SK-N-SH treated with all-trans-retinoic acid at 6 μM for 48 hours (cell line): Measurements from ENCODE around the gene GLIS1.
A peak's percentile ranks its signal among the peaks of the same experiment; 100 is the strongest.

Experiments used
- ATAC-seq: fragments of 200-7000 bp; cut with Tn5 transposase; 3 replicates; pipeline ENCODE4 v1.9.1; 2020; ENCODE audit warnings: mild to moderate bottlenecking, moderate library complexity
- ARNTL ChIP-seq: fragments of 450-650 bp; formaldehyde crosslinking; IDR thresholded peaks from 2 replicates; pipeline ENCODE4 v1.5.0; 2020; ENCODE audit warnings: low read depth, mild to moderate bottlenecking, moderate library complexity, borderline replicate concordance
- BACH2 ChIP-seq: fragments of 250-450 bp; sonication (Bioruptor Pico); IDR thresholded peaks from 2 replicates; pipeline ENCODE4 v1.9.0; 2021; ENCODE audit warnings: mild to moderate bottlenecking, borderline replicate concordance
- CSDC2 ChIP-seq: fragments of 250-450 bp; sonication (Bioruptor Pico); IDR thresholded peaks from 2 replicates; pipeline ENCODE4 v1.5.0; 2020; ENCODE audit warnings: mild to moderate bottlenecking, moderate library complexity
- ESRRG ChIP-seq: fragments of 250-450 bp; sonication (Bioruptor Pico); IDR thresholded peaks from 2 replicates; pipeline ENCODE4 v1.6.1; 2021; ENCODE audit warnings: mild to moderate bottlenecking
- GLIS3 ChIP-seq: fragments of 250-450 bp; sonication (Bioruptor Pico); IDR thresholded peaks from 2 replicates; pipeline ENCODE4 v1.5.0; 2020; ENCODE audit warnings: mild to moderate bottlenecking, moderate library complexity
- ISL1 ChIP-seq: fragments of 250-450 bp; sonication (Bioruptor Pico); IDR thresholded peaks from 2 replicates; pipeline ENCODE4 v2.1.2; 2022; ENCODE audit warnings: mild to moderate bottlenecking, moderate library complexity
- PATZ1 ChIP-seq: fragments of 250-450 bp; sonication (Bioruptor Pico); IDR thresholded peaks from 2 replicates; pipeline ENCODE4 v1.8.0; 2020; ENCODE audit warnings: mild to moderate bottlenecking, moderate library complexity, borderline replicate concordance
- POU6F1 ChIP-seq: fragments of 250-450 bp; sonication (Bioruptor Pico); IDR thresholded peaks from 2 replicates; pipeline ENCODE4 v1.8.0; 2021; ENCODE audit warnings: low read depth, mild to moderate bottlenecking, moderate library complexity, borderline replicate concordance
- PPARA ChIP-seq: fragments of 250-450 bp; sonication (Bioruptor Pico); IDR thresholded peaks from 2 replicates; pipeline ENCODE4 v1.5.0; 2020; ENCODE audit warnings: mild to moderate bottlenecking, borderline replicate concordance
- RARB ChIP-seq: fragments of 250-450 bp; sonication (Bioruptor Pico); IDR thresholded peaks from 2 replicates; pipeline ENCODE4 v1.8.0; 2021; ENCODE audit warnings: mild to moderate bottlenecking, moderate library complexity
- TCF4 ChIP-seq: fragments of 250-450 bp; sonication (Bioruptor Pico); IDR thresholded peaks from 2 replicates; pipeline ENCODE4 v1.8.0; 2021; ENCODE audit warnings: mild to moderate bottlenecking, moderate library complexity, borderline replicate concordance
- TOX ChIP-seq: fragments of 250-450 bp; sonication (Bioruptor Pico); IDR thresholded peaks from 2 replicates; pipeline ENCODE4 v1.8.0; 2021; ENCODE audit warnings: mild to moderate bottlenecking, moderate library complexity, borderline replicate concordance
- ZC3H10 ChIP-seq: fragments of 250-450 bp; sonication (Bioruptor Pico); IDR thresholded peaks from 2 replicates; pipeline ENCODE4 v1.5.1; 2021; ENCODE audit warnings: mild to moderate bottlenecking, moderate library complexity
- ZFP3 ChIP-seq: fragments of 250-450 bp; sonication (Bioruptor Pico); IDR thresholded peaks from 2 replicates; pipeline ENCODE4 v1.5.0; 2020; ENCODE audit warnings: mild to moderate bottlenecking, moderate library complexity
- ZFP30 ChIP-seq: fragments of 450-650 bp; formaldehyde crosslinking; IDR thresholded peaks from 2 replicates; pipeline ENCODE4 v1.5.0; 2022; ENCODE audit warnings: mild to moderate bottlenecking, moderate library complexity
- ZNF565 ChIP-seq: fragments of 450-650 bp; formaldehyde crosslinking; conservative IDR thresholded peaks from 2 replicates; pipeline ENCODE4 v1.5.0; 2020; ENCODE audit warnings: low read depth, mild to moderate bottlenecking, moderate library complexity
- ZNF70 ChIP-seq: fragments of 450-650 bp; formaldehyde crosslinking; IDR thresholded peaks from 2 replicates; pipeline ENCODE4 v1.5.0; 2020; ENCODE audit warnings: mild to moderate bottlenecking, moderate library complexity
- ZNF8 ChIP-seq: fragments of 450-650 bp; formaldehyde crosslinking; IDR thresholded peaks from 2 replicates; pipeline ENCODE4 v1.5.0; 2020; ENCODE audit warnings: mild to moderate bottlenecking, moderate library complexity
- TF ChIP-seq, protein P1 (sequence below): fragments of 250-450 bp; sonication (Bioruptor Pico); IDR thresholded peaks from 2 replicates; pipeline ENCODE4 v1.5.1; 2021; ENCODE audit warnings: mild to moderate bottlenecking, moderate library complexity

Gene GLIS1

DNA sequence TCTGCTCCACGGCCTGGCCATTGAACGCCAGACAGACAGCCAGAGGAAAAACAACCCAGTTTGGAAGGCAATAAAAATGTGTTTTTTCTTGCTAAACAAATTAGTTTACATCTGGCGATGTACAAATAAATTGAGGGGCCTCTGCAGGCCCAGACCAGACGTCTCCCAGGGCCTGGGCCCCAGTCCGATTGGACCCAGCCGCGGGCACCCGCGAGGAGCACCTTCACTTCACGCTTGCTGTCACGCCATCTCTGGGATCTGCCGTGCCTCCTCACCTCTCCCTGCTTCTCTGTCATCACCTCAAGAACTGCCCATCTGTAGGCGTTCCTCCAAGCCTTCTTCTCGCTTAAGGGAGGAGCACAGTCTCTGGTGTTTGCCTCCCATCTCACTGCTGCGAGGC, 61.5 kb downstream of the GLIS1 start:
- no peak for ATAC-seq
- no peak for TF ChIP-seq POU6F1 (CRISPR knock-in tag)
- TF ChIP-seq BACH2 (CRISPR knock-in tag), result no peak
- TF ChIP-seq CSDC2 (CRISPR knock-in tag), result no peak
- no peak for TF ChIP-seq ZNF565 (CRISPR knock-in tag)
- no peak for TF ChIP-seq ISL1 (CRISPR knock-in tag)
- no peak for TF ChIP-seq GLIS3 (CRISPR knock-in tag)
- TF ChIP-seq RARB (CRISPR knock-in tag), result no peak
- TF ChIP-seq, protein P1, sequence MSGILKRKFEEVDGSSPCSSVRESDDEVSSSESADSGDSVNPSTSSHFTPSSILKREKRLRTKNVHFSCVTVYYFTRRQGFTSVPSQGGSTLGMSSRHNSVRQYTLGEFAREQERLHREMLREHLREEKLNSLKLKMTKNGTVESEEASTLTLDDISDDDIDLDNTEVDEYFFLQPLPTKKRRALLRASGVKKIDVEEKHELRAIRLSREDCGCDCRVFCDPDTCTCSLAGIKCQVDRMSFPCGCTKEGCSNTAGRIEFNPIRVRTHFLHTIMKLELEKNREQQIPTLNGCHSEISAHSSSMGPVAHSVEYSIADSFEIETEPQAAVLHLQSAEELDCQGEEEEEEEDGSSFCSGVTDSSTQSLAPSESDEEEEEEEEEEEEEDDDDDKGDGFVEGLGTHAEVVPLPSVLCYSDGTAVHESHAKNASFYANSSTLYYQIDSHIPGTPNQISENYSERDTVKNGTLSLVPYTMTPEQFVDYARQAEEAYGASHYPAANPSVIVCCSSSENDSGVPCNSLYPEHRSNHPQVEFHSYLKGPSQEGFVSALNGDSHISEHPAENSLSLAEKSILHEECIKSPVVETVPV, result no peak
- no peak for TF ChIP-seq ZNF70 (CRISPR knock-in tag)
- no peak for TF ChIP-seq ESRRG

DNA sequence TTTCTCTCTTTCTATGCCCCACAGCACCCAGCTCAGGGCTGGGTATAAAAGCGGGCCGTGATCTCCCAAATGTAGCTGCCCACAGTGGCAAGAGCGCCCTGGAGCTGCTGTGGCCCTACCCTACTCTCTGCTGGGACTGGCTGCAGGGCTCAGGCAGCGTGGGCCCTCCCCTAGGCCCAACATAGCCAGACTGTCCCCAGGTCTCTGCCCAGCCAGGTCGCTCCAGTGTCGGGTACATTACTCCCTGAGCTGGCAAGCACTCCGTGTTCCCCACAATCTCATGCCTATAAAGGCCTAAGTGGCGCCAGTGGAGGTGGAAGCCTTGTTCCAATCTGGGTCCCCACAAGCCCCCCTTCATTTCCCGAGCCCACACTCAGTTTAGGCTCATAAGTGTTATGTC, 66.2 kb downstream of the GLIS1 start:
- no peak for ATAC-seq
- TF ChIP-seq, protein P1, result no peak
- TF ChIP-seq ZFP3 (CRISPR knock-in tag), result no peak
- TF ChIP-seq PATZ1 (CRISPR knock-in tag), result no peak
- TF ChIP-seq ARNTL, result no peak
- TF ChIP-seq ZC3H10 (CRISPR knock-in tag), result no peak
- no peak for TF ChIP-seq ZNF565 (CRISPR knock-in tag)
- no peak for TF ChIP-seq PPARA (CRISPR knock-in tag)

DNA sequence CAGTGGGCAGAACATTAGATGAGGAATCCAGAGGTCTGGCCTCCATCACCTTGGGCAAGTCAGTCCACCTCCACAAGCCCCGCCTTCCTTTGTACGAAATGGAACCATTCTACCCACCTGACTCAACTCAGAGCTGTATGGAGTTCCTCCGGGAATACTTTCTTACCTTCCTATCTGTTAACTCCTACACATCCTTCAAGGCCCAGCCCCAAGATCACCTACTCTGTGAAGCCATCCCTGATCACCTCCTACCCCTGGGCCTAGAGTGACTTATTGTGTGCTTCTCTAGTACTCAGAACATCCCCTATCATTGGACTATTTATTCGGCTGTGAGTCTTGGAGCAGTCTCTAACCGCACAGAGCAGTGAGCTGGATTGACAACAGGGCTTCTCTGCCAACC, 66.7 kb downstream of the GLIS1 start:
- ATAC-seq, result no peak
- TF ChIP-seq ZFP3 (CRISPR knock-in tag), result 0 out of 2 replicates have a peak, but pooled peaks have one; percentile 51
- no peak for TF ChIP-seq ZNF565 (CRISPR knock-in tag)
- TF ChIP-seq PATZ1 (CRISPR knock-in tag), result no peak
- TF ChIP-seq RARB (CRISPR knock-in tag), result no peak

DNA sequence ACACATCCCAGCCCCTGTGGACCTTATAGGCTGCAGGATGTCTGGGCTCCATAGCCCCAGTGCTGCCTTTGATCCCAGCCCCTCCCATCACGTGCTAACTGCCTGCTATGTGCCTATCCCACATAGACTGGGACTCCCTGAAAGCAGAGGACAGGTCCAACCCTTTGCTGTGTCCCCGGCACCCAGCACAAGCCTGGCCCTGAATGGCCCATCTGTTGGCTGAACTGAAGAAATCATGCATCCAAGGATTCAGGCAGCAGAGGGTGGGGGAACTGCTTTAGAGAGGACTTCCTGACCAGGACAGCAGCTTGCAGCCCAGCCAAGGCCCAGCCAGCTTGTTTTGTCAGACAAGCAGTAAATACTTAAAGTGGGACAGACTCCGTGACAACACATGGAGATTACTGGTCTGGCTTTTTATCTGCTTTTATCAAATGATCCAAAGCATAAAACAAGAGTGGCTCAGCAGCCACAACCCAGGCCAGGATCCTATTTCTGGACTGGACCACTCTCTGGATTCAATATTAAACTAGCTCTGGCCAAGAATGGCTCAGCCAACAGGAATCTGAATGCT, 69.3 kb downstream of the GLIS1 start:
- ATAC-seq, result peak; percentile 40; the same call in 2 of the 3 replicates
- TF ChIP-seq TCF4 (CRISPR knock-in tag) (peak; percentile 59; the same call in 1 of the 2 replicates), ZNF8 (CRISPR knock-in tag) (no peak)

DNA sequence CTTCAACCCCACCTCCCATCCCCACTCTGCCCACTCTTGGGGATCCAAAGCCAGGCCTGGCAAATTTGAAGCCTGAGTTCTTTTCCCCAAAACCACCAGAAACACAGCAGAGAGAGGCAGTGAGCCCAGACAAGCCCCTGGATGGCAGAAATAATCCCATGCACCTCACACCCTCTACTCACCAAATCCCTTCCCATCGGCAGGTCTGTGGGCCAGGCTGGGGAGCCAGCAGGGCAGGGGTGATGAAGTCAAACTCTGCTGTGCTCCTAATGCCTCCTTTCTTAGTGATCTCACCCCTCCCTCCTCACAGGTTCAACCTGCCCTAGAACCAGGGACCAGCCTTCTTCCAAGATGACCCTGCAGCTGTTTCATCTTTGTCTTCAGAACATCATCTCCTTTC, 72.4 kb downstream of the GLIS1 start:
- no peak for ATAC-seq
- no peak for TF ChIP-seq TCF4 (CRISPR knock-in tag)
- TF ChIP-seq TOX (CRISPR knock-in tag), result no peak
- no peak for TF ChIP-seq ZFP3 (CRISPR knock-in tag)
- no peak for TF ChIP-seq ZC3H10 (CRISPR knock-in tag)
- TF ChIP-seq, protein P1, result no peak
- TF ChIP-seq ISL1 (CRISPR knock-in tag), result no peak
- TF ChIP-seq GLIS3 (CRISPR knock-in tag), result no peak
- no peak for TF ChIP-seq ARNTL
- no peak for TF ChIP-seq ZFP30
- no peak for TF ChIP-seq PPARA (CRISPR knock-in tag)
- TF ChIP-seq, all 23 proteins: peak for 0
